H9 (cell line): ENCODE measurements around the gene OTOGL. TPM values are rescaled to one million over a fixed set of nuclear protein-coding genes. Genes with fewer than 3 reads are reported as not detected.

Experiments
- DNase-seq: peaks from one replicate; pipeline ENCODE4 v3.0.0-alpha.2; 2017
- H2AFZ ChIP-seq: one replicate; pipeline ENCODE4 v1.6.1; 2013; ENCODE audit warnings: mild to moderate bottlenecking, low read length, control low read depth, moderate library complexity
- H2AK5ac ChIP-seq: 2 replicates; pipeline ENCODE4 v1.6.1; 2013; ENCODE audit warnings: low read length, control low read depth, mixed read lengths; ENCODE audit not compliant: insufficient read length
- H2BK120ac ChIP-seq: one replicate; pipeline ENCODE4 v1.6.1; 2013; ENCODE audit warnings: low read depth, mild to moderate bottlenecking, low read length, control low read depth, inconsistent platforms; ENCODE audit not compliant: poor library complexity, severe bottlenecking
- H2BK12ac ChIP-seq: 2 replicates; pipeline ENCODE4 v1.6.1; 2013; ENCODE audit warnings: low read length, control low read depth, mixed read lengths, low read depth; ENCODE audit not compliant: insufficient read length
- H2BK15ac ChIP-seq: 2 replicates; pipeline ENCODE4 v1.6.1; 2013; ENCODE audit warnings: low read depth, low read length, control low read depth
- H2BK20ac ChIP-seq: one replicate; pipeline ENCODE4 v1.6.1; 2013; ENCODE audit warnings: low read depth, mild to moderate bottlenecking, low read length, control low read depth, inconsistent platforms; ENCODE audit not compliant: poor library complexity, severe bottlenecking
- H2BK5ac ChIP-seq: 2 replicates; pipeline ENCODE4 v1.6.1; 2013; ENCODE audit warnings: low read length, control low read depth, mixed read lengths; ENCODE audit not compliant: insufficient read length
- H3K14ac ChIP-seq: 2 replicates; pipeline ENCODE4 v1.6.1; 2013; ENCODE audit warnings: low read length, control low read depth; ENCODE audit not compliant: insufficient read depth
- H3K18ac ChIP-seq: 2 replicates; pipeline ENCODE4 v1.6.1; 2013; ENCODE audit warnings: low read depth, mild to moderate bottlenecking, mixed read lengths, low read length, control low read depth; ENCODE audit not compliant: insufficient read length
- H3K23ac ChIP-seq: 2 replicates; pipeline ENCODE4 v1.6.1; 2013; ENCODE audit warnings: low read length, control low read depth, mixed read lengths, low read depth; ENCODE audit not compliant: insufficient read length
- H3K23me2 ChIP-seq: 2 replicates; pipeline ENCODE4 v1.6.1; 2013; ENCODE audit warnings: low read depth, mild to moderate bottlenecking, mixed read lengths, low read length, control low read depth; ENCODE audit not compliant: insufficient read length, poor library complexity, severe bottlenecking
- H3K27ac ChIP-seq: 2 replicates; pipeline ENCODE4 v1.5.1; 2013; ENCODE audit warnings: low read length, control low read depth, mixed read lengths, low read depth; ENCODE audit not compliant: insufficient read length
- H3K27me3 ChIP-seq: 2 replicates; pipeline ENCODE4 v1.6.1; 2013; ENCODE audit warnings: low read length, control low read depth, inconsistent platforms; ENCODE audit not compliant: insufficient read depth
- H3K4ac ChIP-seq: 2 replicates; pipeline ENCODE4 v1.6.1; 2013; ENCODE audit warnings: low read depth, mild to moderate bottlenecking, control low read depth, inconsistent platforms, low read length, moderate library complexity
- H3K4me1 ChIP-seq: 2 replicates; pipeline ENCODE4 v1.6.1; 2013; ENCODE audit warnings: low read length, control low read depth, inconsistent platforms; ENCODE audit not compliant: insufficient read depth
- H3K4me2 ChIP-seq: 2 replicates; pipeline ENCODE4 v1.6.1; 2013; ENCODE audit warnings: low read length, control low read depth, mixed read lengths; ENCODE audit not compliant: insufficient read length, insufficient read depth
- H3K56ac ChIP-seq: 2 replicates; pipeline ENCODE4 v1.6.1; 2013; ENCODE audit warnings: low read depth, mild to moderate bottlenecking, mixed read lengths, low read length, control low read depth; ENCODE audit not compliant: insufficient read length
- H3K79me1 ChIP-seq: 2 replicates; pipeline ENCODE4 v1.6.1; 2013; ENCODE audit warnings: low read depth, mild to moderate bottlenecking, moderate library complexity, low read length, control low read depth, inconsistent platforms; ENCODE audit not compliant: insufficient read depth, poor library complexity, severe bottlenecking
- H3K79me2 ChIP-seq: 2 replicates; pipeline ENCODE4 v1.6.1; 2013; ENCODE audit warnings: low read length, control low read depth, inconsistent platforms; ENCODE audit not compliant: insufficient read depth
- H3K9ac ChIP-seq: 2 replicates; pipeline ENCODE4 v1.6.1; 2013; ENCODE audit warnings: low read length, control low read depth, mixed read lengths; ENCODE audit not compliant: insufficient read length; ENCODE audit errors: extremely low read depth
- H3K9me3 ChIP-seq: one replicate; pipeline ENCODE4 v1.6.1; 2013; ENCODE audit warnings: low read depth, low read length, inconsistent platforms; ENCODE audit not compliant: control insufficient read depth
- H3T11ph ChIP-seq: one replicate; pipeline ENCODE4 v1.6.1; 2013; ENCODE audit warnings: mild to moderate bottlenecking, low read length, control low read depth, inconsistent platforms
- H4K20me1 ChIP-seq: one replicate; pipeline ENCODE4 v1.6.1; 2013; ENCODE audit not compliant: control insufficient read depth, insufficient read length, insufficient read depth
- H4K5ac ChIP-seq: 2 replicates; pipeline ENCODE4 v1.6.1; 2013; ENCODE audit warnings: low read depth, mild to moderate bottlenecking, mixed read lengths, low read length, control low read depth; ENCODE audit not compliant: insufficient read length
- H4K8ac ChIP-seq: replicated peaks from 2 replicates; pipeline ENCODE4 v1.6.1; 2013; ENCODE audit warnings: low read length, control low read depth, mixed read lengths, low read depth; ENCODE audit not compliant: insufficient read length
- H4K91ac ChIP-seq: 2 replicates; pipeline ENCODE4 v1.6.1; 2013; ENCODE audit warnings: low read depth, mild to moderate bottlenecking, moderate library complexity, mixed read lengths, low read length, control low read depth; ENCODE audit not compliant: insufficient read length
- H3K27ac Mint-ChIP-seq, 3 experiments: 2 replicates in 2 of 3; 3 replicates in 1 of 3; pipeline ENCODE4 v1.8.0; 2020 to 2021; ENCODE audit warnings: mixed read lengths in 3 of 3, mild to moderate bottlenecking in 1 of 3, moderate library complexity in 1 of 3
- H3K27me3 Mint-ChIP-seq: 2 replicates; pipeline ENCODE4 v1.8.0; 2021; ENCODE audit warnings: low read depth, mild to moderate bottlenecking, moderate library complexity, mixed read lengths
- H3K36me3 Mint-ChIP-seq, 3 experiments: 2 replicates in 2 of 3; 3 replicates in 1 of 3; pipeline ENCODE4 v1.8.0; 2020 to 2021; ENCODE audit warnings: low read depth in 3 of 3, mixed read lengths in 3 of 3; ENCODE audit not compliant: insufficient read depth in 1 of 3
- H3K4me1 Mint-ChIP-seq, 2 experiments: 2 replicates each; pipeline ENCODE4 v1.8.0; 2020; ENCODE audit warnings: mixed read lengths in 2 of 2
- H3K4me3 Mint-ChIP-seq, 2 experiments: 2 replicates in 1 of 2; 3 replicates in 1 of 2; pipeline ENCODE4 v1.8.0; 2020 to 2021; ENCODE audit warnings: mild to moderate bottlenecking in 2 of 2, mixed read lengths in 2 of 2, moderate library complexity in 1 of 2
- H3K9me3 Mint-ChIP-seq, 2 experiments: 2 replicates in 1 of 2; 3 replicates in 1 of 2; pipeline ENCODE4 v1.8.0; 2020; ENCODE audit warnings: mild to moderate bottlenecking in 2 of 2, mixed read lengths in 2 of 2, moderate library complexity in 1 of 2
- CTCF ChIP-seq: fragments of 200-600 bp; sonication (generic); conservative IDR thresholded peaks from 3 replicates; pipeline ENCODE4 v1.8.0; 2021; ENCODE audit warnings: antibody characterized with exemption, mild to moderate bottlenecking
- WGBS: extraction: QIAGEN DNeasy Blood & Tissue Kit; methylation state at CpG from one replicate; pipeline ENCODE4 v1.1.7; 2013; ENCODE audit warnings: missing lambda C conversion rate, low lambda C conversion rate, mixed read lengths; ENCODE audit not compliant: insufficient read length; ENCODE audit errors: extremely low coverage; 5-methylcytosine and 5-hydroxymethylcytosine counted together
- total RNA-seq: library from RNA; stranded (reverse); gene quantifications from 2 replicates; pipeline ENCODE4 v1.2.1, GENCODE V29; 2021

Gene OTOGL
- total RNA-seq, 1 experiment from 2014 or later, result 0.11 TPM

- Mint-ChIP-seq H3K4me1 (no peaks in the 10 kb centered on the region), H3K27me3 (peaks cover 3% of the 10 kb centered on the region; the same call in 1 of the 2 replicates), H3K9me3 (peaks cover 4 to 9% of the 10 kb centered on the region in 2 experiments; a peak in 4 of 5 replicates), H3K36me3 (peaks cover 0 to 7% (median 0%) of the 10 kb centered on the region in 3 experiments; a peak in 4 of 7 replicates), H3K27ac (no peak overlapping the region), H3K4me3 (no peak overlapping the region)
- Histone ChIP-seq H3K23me2 (no peaks in the 10 kb centered on the region), H3K4me1 (no peaks in the 10 kb centered on the region), H3K9me3 (no peaks in the 10 kb centered on the region), H3K23ac (no peak overlapping the region), H2BK15ac (no peak overlapping the region), H3K4ac (no peak overlapping the region), H2BK20ac (no peak overlapping the region), H3K18ac (no peak overlapping the region), H4K5ac (no peak overlapping the region), H3K79me1 (no peaks in the 10 kb centered on the region), H2AK5ac (no peak overlapping the region), H4K20me1 (no peaks in the 10 kb centered on the region), H4K8ac (no peak overlapping the region), H3K56ac (no peak overlapping the region), H2BK120ac (no peak overlapping the region), H4K91ac (no peak overlapping the region), H3K79me2 (no peaks in the 10 kb centered on the region), H2AFZ (no peak overlapping the region), H3K27me3 (no peaks in the 10 kb centered on the region), H3K14ac (no peak overlapping the region), H3K27ac (no peak overlapping the region), H2BK5ac (no peak overlapping the region), H2BK12ac (no peak overlapping the region), H3T11ph (no peak overlapping the region), H3K4me2 (no peak overlapping the region), H3K9ac (no peak overlapping the region)
- no CpG with 5 or more reads among the region's 1 CpG for WGBS
- TF ChIP-seq CTCF, result no peak
- no peak for DNase-seq
These were observed 194.4 kb downstream of the OTOGL start for GRCh38 chr12:80293759-80294158.
